Suppressor macrophage treated with lipopolysaccharide for 4 hours (primary cell): ENCODE measurements around the gene IGSF11.
"Not testable (repeated sequence)": the region's sequence is repeated elsewhere in the genome, so short reads cannot be mapped to it uniquely, and the experiment has no call there.

ENCODE experiments used
- DNase-seq: peaks from one replicate; pipeline ENCODE4 v3.0.0-alpha.2; 2020

The IGSF11 gene

GRCh38 chr3:118859950-118860349 is 174.7 kb downstream of the IGSF11 start:
- no peak for DNase-seq

GRCh38 chr3:118851466-118852193 is 183.0 kb downstream of the IGSF11 start:
- DNase-seq = not testable (repeated sequence)

GRCh38 chr3:118850687-118851086 is 184.0 kb downstream of the IGSF11 start:
- DNase-seq = no peak
